T follicular helper cell (primary cell): ENCODE data around the gene BCAS1.

ENCODE experiments used
- DNase-seq: peaks from one replicate; pipeline ENCODE4 v3.0.0-alpha.2; 2020; ENCODE audit warnings: low read depth

BCAS1 gene

DNA sequence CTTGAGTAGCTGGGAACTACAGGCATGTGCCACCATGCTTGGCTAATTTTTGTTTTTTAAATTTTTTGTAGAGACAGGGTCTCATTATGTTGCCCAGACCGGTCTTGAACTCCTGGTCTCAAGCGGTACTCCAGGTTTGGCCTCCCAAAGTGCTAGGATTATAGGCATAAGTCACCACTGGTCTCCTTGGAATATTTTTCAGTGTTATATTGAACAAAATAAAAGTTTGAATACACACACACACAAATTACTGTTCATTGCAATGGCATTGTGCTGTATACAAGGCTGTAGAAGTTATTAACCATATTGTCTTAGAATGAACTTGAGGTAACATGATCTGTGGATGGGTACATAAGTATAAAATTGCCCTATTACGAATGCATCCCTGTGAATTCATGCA is 166.1 kb downstream of the BCAS1 start:
- DNase-seq = no peak

DNA sequence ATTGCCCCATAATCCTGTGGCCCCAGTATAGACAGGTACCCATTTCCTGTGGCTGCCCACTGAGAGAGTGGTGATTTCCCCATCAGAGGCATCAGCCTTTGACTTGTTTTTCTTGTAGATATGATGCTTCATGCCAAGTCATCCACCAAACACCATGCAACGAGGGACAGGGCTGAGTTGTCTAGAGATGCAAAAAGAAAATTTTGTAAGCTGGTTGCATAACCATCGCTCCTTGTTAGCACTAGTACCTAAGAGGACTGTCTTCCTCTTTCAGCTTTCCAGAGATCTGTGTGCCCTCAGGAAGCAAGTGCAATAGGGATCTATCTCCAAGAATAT is 166.8 kb downstream of the BCAS1 start:
- DNase-seq = no peak

DNA sequence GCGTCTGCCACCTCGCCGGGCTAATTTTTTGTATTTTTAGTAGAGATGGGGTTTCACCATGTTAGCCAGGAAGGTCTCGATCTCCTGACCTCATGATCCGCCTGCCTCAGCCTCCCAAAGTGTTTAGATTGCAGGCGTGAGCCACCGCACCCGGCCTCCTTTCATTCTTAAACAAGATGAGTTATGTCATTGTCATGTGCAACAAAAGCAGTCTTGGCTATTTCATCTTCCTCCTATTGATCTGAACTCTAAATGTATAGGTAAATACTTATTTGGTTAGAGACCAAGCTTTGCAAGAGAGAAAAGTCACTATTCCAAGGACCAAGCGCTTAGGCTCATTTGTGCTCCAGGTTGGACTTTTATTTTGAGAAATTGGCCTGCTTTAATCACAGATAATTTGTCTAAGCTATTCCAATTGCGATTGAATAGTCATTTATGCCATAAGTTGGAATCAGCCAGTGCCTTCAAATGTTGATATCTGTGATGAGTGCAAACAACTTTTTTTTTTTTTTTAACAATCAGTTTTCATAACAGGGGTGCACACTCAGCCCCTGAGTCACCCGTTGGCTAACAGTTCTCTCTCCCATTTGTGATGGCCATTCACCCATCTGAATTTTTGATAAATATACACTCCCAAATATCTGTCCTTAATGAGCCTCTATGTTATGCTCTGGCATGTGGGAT is 167.3 kb downstream of the BCAS1 start:
- no peak for DNase-seq

DNA sequence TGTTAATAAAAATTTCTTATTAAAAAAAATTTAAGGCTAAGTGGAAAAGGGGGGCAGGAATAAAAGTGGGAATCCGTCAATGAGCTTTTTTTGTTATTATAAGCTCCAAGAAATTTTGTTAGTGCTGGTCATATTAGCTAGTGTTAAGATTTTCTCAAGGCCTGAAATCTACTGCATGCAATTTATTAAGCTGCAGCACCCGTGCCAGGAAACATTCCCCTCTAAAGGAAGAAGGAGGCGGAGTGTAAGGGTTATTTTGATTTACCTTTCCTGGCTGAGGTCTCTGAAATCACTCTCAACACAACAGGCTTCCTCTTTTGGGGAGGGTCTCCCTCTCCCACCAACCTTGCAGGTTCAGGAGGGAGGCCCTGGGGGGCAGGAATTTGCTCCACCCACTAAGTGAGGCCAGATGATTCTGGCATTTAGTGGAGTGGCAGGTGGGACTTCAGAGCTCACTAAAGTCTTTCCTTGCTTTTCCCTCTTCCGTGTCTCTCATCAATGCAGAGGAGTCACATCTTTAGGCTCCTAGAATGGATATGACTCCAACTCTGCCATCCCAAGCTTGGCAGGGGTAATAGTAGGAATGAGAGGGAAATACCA is 168.8 kb downstream of the BCAS1 start:
- DNase-seq = no peak

DNA sequence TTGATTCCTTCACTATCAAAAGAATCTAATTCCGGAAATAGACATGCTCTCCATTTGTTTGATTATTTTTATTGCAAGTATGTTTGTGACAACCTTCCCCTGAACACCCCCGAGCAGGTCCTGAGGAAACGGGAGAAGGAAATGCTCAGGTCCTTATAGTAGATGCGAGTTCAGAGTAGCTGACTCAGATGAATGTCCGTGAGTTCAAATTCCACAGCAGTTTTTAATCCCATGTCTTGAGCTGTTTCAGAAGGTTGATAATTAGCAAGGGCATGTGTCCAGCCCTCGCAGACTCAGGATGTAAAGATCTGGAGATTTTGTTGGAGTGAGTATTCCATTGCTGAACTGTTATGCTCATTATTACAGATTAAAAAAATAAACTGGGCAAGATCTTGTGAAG is 169.3 kb downstream of the BCAS1 start:
- DNase-seq = no peak

DNA sequence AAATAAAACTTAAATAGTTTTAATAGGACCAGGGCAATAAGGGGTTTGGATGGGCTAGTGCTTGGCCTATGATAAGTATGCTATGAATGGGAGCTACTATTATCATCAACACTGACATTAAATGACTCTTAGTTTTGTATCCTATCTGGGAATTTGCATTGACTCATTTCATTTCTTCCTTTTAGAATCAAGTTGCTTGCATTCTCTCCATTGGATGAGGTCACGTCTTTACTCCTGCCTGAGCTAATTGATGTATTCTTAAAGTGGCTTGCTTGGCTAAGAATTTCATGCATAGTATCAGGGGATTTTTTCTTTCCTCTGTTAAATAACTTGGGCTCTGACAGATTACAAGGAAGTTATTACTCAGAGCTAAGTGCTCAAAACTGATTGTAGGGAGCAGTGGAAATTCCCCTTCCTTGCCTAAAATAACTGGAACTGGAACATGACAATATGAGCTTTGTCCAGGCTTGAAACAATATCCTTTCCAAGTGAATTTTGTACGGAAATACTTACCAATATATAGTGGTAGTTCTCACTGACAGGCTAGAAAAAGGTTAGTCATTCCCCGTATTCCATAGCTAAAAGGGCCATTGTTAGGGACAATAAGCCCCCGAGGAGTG is 169.9 kb downstream of the BCAS1 start:
- no peak for DNase-seq

DNA sequence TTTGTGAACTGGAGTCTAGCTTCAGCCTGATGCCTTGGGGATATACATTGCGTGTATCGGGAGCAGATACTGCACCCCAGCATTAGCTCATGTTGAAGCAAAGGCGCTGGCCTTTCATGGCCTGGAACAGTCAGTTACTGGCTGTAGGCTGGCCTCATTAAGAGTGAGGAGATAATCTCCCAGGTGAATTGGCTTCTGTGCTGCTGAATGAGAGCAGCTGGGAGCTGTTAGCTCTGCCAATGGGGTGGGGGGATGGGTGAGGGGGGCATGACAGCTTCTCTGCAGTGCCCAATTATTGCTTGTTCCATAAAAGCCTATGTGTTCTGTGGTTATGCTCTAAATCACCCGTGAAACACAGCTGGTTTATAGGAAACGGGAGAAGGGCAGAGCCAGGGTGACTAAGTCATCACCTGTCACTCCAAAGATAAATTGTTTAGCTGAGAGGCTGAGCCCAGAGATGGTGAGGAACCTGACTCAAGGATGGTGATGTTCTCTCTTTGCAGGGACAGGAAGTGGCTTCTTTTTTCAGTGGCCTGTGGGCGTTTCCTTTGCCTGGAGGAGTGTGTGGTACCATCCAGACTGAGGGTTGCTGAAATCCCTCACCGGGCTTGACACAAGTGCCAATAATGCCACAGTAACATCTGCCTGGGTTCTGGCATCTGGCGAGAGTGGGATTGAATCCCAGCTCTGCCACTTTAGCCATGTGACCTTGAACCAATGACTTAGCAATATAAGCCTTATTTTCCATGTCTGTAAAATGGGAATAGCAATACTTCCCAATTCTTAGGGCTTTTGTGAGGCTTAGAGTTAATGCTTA is 170.8 kb downstream of the BCAS1 start:
- DNase-seq = peak; percentile 34

DNA sequence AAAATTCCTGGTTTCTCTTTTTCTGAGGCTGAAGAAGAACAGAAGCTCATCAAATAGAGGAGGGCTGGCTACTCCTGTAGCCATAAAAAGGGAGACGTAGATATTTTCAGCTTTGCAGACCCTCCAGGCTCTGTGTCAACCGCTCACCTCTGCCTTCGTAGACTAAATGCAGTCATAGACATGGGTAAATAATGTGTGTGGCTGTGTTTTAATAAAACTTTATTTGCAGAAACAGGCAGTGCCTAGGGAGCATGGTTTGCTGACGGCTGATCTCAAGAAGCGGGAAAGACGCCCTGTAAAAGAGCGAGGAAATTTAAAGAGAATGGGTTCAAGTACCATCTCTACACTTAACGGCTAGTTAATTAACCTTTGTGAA is 171.8 kb downstream of the BCAS1 start:
- DNase-seq = no peak

DNA sequence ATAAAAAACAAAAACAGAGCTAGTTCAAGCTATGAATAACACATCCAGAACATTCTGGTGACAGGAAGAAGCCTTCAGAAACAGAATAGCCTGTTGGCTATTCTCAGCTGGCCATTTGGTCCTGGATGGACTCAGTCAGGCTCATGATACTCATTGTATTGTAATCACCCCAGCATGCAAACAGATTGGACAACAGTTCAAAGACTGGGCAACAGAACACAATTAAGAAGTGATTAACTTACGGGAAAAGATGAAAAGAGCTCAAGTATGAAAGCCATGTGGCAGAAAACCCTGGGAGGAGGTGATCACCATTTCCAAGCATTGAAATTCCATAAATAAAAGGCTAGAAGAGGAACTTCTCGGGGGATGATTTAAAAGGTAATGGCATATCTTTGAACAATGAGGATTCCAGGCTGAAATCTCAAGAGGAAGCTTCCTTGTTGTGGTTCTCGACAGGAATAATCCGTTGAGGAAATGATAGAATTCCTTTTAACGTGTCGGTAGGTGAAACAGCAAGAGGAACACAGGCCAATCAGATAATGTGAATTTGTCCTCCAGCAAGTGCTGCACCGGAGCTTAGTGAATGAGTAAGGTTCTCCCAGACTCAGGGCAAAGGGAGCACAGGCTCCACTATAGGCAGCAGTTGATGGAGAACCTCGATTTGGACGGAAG is 172.4 kb downstream of the BCAS1 start:
- no peak for DNase-seq

DNA sequence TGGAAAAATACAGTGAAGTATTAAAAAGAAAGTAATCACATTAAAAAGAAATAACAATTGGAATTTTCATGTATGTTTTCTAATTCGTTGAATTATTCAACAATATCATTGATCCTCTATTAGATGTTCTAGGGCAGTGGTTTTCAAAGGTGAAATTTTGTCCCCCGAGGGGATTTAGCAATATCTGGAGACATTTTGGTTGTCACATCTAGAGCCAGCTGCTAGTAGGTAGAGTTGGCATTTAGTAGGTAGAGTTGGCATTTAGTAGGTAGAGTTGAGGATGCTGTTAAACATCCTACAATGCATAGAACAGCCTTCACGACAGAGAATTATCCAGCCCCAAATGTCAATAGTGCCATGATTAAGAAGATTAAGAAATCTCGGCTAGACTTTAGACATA is 173.7 kb downstream of the BCAS1 start:
- DNase-seq = no peak

DNA sequence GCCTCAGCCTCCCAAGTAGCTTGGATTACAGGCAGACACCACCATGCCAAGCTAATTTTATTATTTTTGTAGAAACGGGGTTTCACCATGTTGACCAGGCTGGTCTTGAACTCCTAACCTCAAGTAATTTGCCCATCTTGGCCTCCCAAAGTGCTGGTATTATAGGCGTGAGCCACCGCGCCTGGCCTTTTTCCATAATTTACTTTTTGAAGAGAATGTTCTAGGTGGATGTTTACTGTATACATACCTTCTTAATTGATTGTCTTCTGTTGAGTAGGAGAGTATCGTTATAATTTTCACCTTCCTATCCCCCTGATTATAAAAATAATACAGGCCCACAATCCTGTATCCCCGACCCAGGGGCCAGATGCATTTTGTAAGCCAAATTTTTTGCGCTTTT is 174.4 kb downstream of the BCAS1 start:
- no peak for DNase-seq

DNA sequence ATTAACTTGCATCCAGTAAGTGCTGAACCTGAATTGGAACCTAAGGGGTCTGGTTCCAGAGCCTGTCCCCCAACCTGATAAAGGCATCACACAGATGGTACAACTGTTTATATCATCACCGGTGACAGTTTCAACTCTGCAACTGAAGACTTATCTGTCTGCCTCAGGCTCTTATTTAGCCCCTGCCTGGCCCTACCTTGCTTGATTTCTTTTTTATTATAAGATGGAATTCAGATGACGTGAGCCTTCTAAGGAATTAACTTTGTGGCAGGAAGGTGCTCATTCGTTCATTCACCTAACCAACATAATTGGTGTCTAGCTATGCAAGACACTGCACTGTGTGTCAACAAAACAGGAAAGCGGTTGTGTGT is 175.0 kb downstream of the BCAS1 start:
- DNase-seq = no peak

DNA sequence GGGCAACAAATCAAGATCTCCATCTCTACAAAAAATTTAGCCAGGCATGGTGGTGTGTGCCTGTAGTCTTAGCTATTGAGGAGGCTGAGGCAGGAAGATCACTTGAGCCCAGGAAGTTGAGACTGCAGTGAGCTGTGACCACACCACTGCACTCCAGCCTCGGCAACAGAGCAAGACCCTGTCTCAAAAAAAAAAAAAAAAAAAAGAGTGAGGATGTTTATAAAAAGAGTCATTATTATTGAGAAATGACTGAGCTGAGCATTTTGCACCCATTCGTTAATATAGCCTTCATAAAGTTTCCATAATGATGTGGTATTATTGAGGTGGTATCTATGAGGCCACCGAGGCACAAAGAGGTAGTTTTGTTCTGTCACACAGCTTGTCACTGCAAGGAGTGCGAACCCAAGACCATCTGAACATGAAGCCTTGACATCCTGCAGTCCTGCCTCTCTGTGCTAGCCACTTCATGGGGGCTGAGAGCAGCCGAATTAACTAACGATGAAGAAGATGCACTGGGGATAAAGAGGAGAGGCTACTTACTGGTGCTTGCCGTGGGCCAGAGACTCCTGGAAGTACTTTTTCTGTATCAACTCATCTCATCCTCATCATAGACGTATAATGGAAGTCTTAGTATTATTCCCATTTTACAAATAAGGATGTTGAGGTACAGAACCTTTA is 175.5 kb downstream of the BCAS1 start:
- DNase-seq = no peak
